GM15510 (cell line): Measurements from ENCODE around the gene GINS2.

Experiments
- POLR2A ChIP-seq: IDR thresholded peaks from 3 replicates; pipeline ENCODE4 v1.6.1; 2011; ENCODE audit warnings: borderline replicate concordance; ENCODE audit not compliant: insufficient read length; ENCODE audit errors: extremely low read depth

Gene GINS2

GRCh38 chr16:85638695-85639409 lies 49.9 kb downstream of the GINS2 start:
- TF ChIP-seq POLR2A = no peak

GRCh38 chr16:85637808-85638647 lies 50.7 kb downstream of the GINS2 start:
- TF ChIP-seq POLR2A = no peak

- no peak for TF ChIP-seq POLR2A
Measured at GRCh38 chr16:85637061-85637807, 51.5 kb downstream of the GINS2 start.

- TF ChIP-seq POLR2A = no peak
Measured at GRCh38 chr16:85636234-85636812, 52.4 kb downstream of the GINS2 start.

- TF ChIP-seq POLR2A = no peak
Measured at GRCh38 chr16:85635545-85636140, 53.1 kb downstream of the GINS2 start.

- TF ChIP-seq POLR2A = no peak
Measured at GRCh38 chr16:85634747-85635544, 53.8 kb downstream of the GINS2 start.

GRCh38 chr16:85633888-85634287 lies 54.9 kb downstream of the GINS2 start:
- TF ChIP-seq POLR2A = no peak

GRCh38 chr16:85633438-85633743 lies 55.4 kb downstream of the GINS2 start:
- no peak for TF ChIP-seq POLR2A

GRCh38 chr16:85632709-85633437 lies 55.9 kb downstream of the GINS2 start:
- no peak for TF ChIP-seq POLR2A

GRCh38 chr16:85631802-85632393 lies 56.9 kb downstream of the GINS2 start:
- TF ChIP-seq POLR2A = no peak

- no peak for TF ChIP-seq POLR2A
Measured at GRCh38 chr16:85631230-85631629, 57.5 kb downstream of the GINS2 start.

GRCh38 chr16:85629853-85630252 lies 58.9 kb downstream of the GINS2 start:
- TF ChIP-seq POLR2A = no peak

- no peak for TF ChIP-seq POLR2A
Measured at GRCh38 chr16:85629326-85629725, 59.4 kb downstream of the GINS2 start.

- no peak for TF ChIP-seq POLR2A
Measured at GRCh38 chr16:85628645-85629044, 60.1 kb downstream of the GINS2 start.

GRCh38 chr16:85628265-85628556 lies 60.5 kb downstream of the GINS2 start:
- no peak for TF ChIP-seq POLR2A
